Neural cell (in vitro differentiated cells): Measurements from ENCODE around the gene MDM1. TPM values are rescaled to one million over a fixed set of nuclear protein-coding genes. Genes with fewer than 3 reads are reported as not detected.

Experiments
- H2AFZ ChIP-seq: fragments of 200-600, 300-800 bp; sonication (generic), shearing (Covaris generic); 2 replicates; pipeline ENCODE4 v1.6.0; 2014; ENCODE audit warnings: low read depth, mild to moderate bottlenecking, antibody characterized with exemption, low read length, moderate library complexity
- H3F3A ChIP-seq: fragments of 200-600 bp; shearing (Covaris generic); 2 replicates; pipeline ENCODE4 v1.6.1; 2016; ENCODE audit warnings: mild to moderate bottlenecking, moderate library complexity, mixed read lengths, antibody characterized with exemption, low read length; ENCODE audit not compliant: insufficient read depth, poor library complexity, severe bottlenecking
- H3K27ac ChIP-seq: fragments of 200-600, 300-800 bp; sonication (generic), shearing (Covaris generic); 2 replicates; pipeline ENCODE4 v1.5.1; 2014; ENCODE audit warnings: mild to moderate bottlenecking, low read length, moderate library complexity
- H3K27me3 ChIP-seq: fragments of 300-800, 200-600 bp; sonication (generic), shearing (Covaris generic); 2 replicates; pipeline ENCODE4 v1.6.0; 2014; ENCODE audit warnings: mild to moderate bottlenecking, low read depth, low read length, moderate library complexity; ENCODE audit not compliant: insufficient read depth
- H3K36me3 ChIP-seq: fragments of 300-800, 200-600 bp; sonication (generic), shearing (Covaris generic); 2 replicates; pipeline ENCODE4 v1.5.1; 2014; ENCODE audit warnings: mild to moderate bottlenecking, antibody characterized with exemption, low read length, moderate library complexity; ENCODE audit not compliant: insufficient read depth
- H3K4me2 ChIP-seq: fragments of 300-800, 200-600 bp; sonication (generic), shearing (Covaris generic); 2 replicates; pipeline ENCODE4 v1.6.0; 2014; ENCODE audit warnings: mild to moderate bottlenecking, low read length
- H3K4me3 ChIP-seq: fragments of 300-800, 200-600 bp; sonication (generic), shearing (Covaris generic); 2 replicates; pipeline ENCODE4 v1.5.1; 2014; ENCODE audit warnings: mild to moderate bottlenecking, low read length, moderate library complexity
- H3K79me2 ChIP-seq: fragments of 200-600 bp; shearing (Covaris generic); replicated peaks from 2 replicates; pipeline ENCODE4 v1.6.0; 2014; ENCODE audit warnings: mild to moderate bottlenecking, low read length, moderate library complexity; ENCODE audit not compliant: insufficient read depth
- H3K9ac ChIP-seq: fragments of 300-800, 200-600 bp; sonication (generic), shearing (Covaris generic); 2 replicates; pipeline ENCODE4 v1.6.1; 2016; ENCODE audit warnings: mild to moderate bottlenecking, low read length, mixed read lengths
- H3K9me2 ChIP-seq: fragments of 200-600 bp; shearing (Covaris generic); 2 replicates; pipeline ENCODE4 v1.6.1; 2016; ENCODE audit warnings: mild to moderate bottlenecking, low read length, mixed read lengths; ENCODE audit not compliant: insufficient read depth
- H3K9me3 ChIP-seq: fragments of 200-600, 300-800 bp; sonication (generic), shearing (Covaris generic); 2 replicates; pipeline ENCODE4 v1.6.1; 2016; ENCODE audit warnings: mild to moderate bottlenecking, mixed run types, low read length, moderate library complexity, mixed read lengths
- H4K20me1 ChIP-seq: fragments of 200-600 bp; shearing (Covaris generic); 2 replicates; pipeline ENCODE4 v1.6.1; 2016; ENCODE audit warnings: mild to moderate bottlenecking, mixed run types; ENCODE audit not compliant: insufficient read depth
- EP300 ChIP-seq: fragments of 450-650 bp; conservative IDR thresholded peaks from 2 replicates; pipeline ENCODE4 v1.6.1; 2014; ENCODE audit warnings: antibody characterized with exemption, mild to moderate bottlenecking, moderate library complexity; ENCODE audit not compliant: poor library complexity, severe bottlenecking
- EZH2 ChIP-seq: fragments of 200-600, 300-800 bp; shearing (Covaris generic), sonication (generic); IDR thresholded peaks from 2 replicates; pipeline ENCODE4 v1.6.1; 2014; ENCODE audit warnings: antibody characterized with exemption, low read length, borderline replicate concordance, mild to moderate bottlenecking; ENCODE audit not compliant: insufficient read depth, poor library complexity, severe bottlenecking
- MXI1 ChIP-seq: fragments of 450-650 bp; conservative IDR thresholded peaks from 2 replicates; pipeline ENCODE4 v1.6.1; 2014; ENCODE audit warnings: antibody characterized with exemption, mild to moderate bottlenecking; ENCODE audit not compliant: poor library complexity, severe bottlenecking
- POLR2AphosphoS5 ChIP-seq: IDR thresholded peaks from 2 replicates; pipeline ENCODE4 v1.6.1; 2012
- RAD21 ChIP-seq: fragments of 450-650 bp; conservative IDR thresholded peaks from 2 replicates; pipeline ENCODE4 v1.6.1; 2014; ENCODE audit warnings: antibody characterized with exemption, mild to moderate bottlenecking, moderate library complexity
- REST ChIP-seq: IDR thresholded peaks from 2 replicates; pipeline ENCODE4 v1.6.1; 2012; ENCODE audit warnings: borderline replicate concordance
- SMC3 ChIP-seq: fragments of 450-650 bp; conservative IDR thresholded peaks from 2 replicates; pipeline ENCODE4 v1.6.1; 2014; ENCODE audit warnings: antibody characterized with exemption, mild to moderate bottlenecking, moderate library complexity; ENCODE audit not compliant: poor library complexity
- TAF1 ChIP-seq: IDR thresholded peaks from 2 replicates; pipeline ENCODE4 v1.6.1; 2012; ENCODE audit warnings: low read depth
- polyA plus RNA-seq: library from polyadenylated mRNA; depleted of rRNA; stranded (reverse); fragments of >200 nt; gene quantifications from 2 replicates; pipeline ENCODE4 v1.2.3, GENCODE V29; 2014
- TF ChIP-seq, protein P1 (sequence below): fragments of 450-650 bp; IDR thresholded peaks from 2 replicates; pipeline ENCODE4 v1.5.1; 2014; ENCODE audit warnings: antibody characterized with exemption, mild to moderate bottlenecking, moderate library complexity; ENCODE audit not compliant: poor library complexity, severe bottlenecking

The MDM1 gene
- polyA plus RNA-seq, 1 donor from 2014 or later, result 35.5 TPM

- TF ChIP-seq, protein P1, sequence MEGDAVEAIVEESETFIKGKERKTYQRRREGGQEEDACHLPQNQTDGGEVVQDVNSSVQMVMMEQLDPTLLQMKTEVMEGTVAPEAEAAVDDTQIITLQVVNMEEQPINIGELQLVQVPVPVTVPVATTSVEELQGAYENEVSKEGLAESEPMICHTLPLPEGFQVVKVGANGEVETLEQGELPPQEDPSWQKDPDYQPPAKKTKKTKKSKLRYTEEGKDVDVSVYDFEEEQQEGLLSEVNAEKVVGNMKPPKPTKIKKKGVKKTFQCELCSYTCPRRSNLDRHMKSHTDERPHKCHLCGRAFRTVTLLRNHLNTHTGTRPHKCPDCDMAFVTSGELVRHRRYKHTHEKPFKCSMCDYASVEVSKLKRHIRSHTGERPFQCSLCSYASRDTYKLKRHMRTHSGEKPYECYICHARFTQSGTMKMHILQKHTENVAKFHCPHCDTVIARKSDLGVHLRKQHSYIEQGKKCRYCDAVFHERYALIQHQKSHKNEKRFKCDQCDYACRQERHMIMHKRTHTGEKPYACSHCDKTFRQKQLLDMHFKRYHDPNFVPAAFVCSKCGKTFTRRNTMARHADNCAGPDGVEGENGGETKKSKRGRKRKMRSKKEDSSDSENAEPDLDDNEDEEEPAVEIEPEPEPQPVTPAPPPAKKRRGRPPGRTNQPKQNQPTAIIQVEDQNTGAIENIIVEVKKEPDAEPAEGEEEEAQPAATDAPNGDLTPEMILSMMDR, result no peak
- TF ChIP-seq POLR2AphosphoS5 (no peak), EP300 (no peak), MXI1 (no peak), REST (no peak), RAD21 (no peak), TAF1 (no peak), EZH2 (no peak), SMC3 (no peak)
- no peaks in the 10 kb centered on the region for H3K9me2 ChIP-seq
- no peaks in the 10 kb centered on the region for H3K9me3 ChIP-seq
- no peak overlapping the region for H3K4me2 ChIP-seq
- no peaks in the 10 kb centered on the region for H4K20me1 ChIP-seq
- no peak overlapping the region for H3K4me3 ChIP-seq
- no peaks in the 10 kb centered on the region for H3K79me2 ChIP-seq
- no peaks in the 10 kb centered on the region for H3K27me3 ChIP-seq
- no peak overlapping the region for H2AFZ ChIP-seq
- H3K27ac ChIP-seq, result no peak overlapping the region
- H3K36me3 ChIP-seq, result no peaks in the 10 kb centered on the region
- no peak overlapping the region for H3K9ac ChIP-seq
- no peaks in the 10 kb centered on the region for H3F3A ChIP-seq
Observed at GRCh38 chr12:68377881-68378280, 45.7 kb upstream of the MDM1 start.

DNA sequence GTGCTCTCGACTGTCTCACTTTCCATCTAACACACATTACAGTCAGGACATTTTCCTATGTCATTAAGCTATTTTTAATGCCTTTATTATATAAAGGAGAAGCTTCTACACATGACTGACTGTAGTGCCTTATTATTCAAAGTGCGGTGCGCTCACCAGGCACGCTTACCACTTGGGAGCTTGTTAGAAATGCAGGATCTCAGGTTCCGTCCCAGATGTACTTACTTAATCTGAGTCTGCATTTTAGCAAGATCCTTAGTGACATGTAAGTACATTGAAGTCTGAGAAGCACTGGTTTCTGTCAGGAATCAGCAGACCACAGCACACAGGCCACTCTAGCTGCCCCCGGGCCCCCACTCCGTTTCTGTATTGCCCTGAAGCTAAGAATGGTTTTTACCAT, 44.7 kb upstream of the MDM1 start:
- H3K4me2 ChIP-seq, result no peak overlapping the region
- H3K9me2 ChIP-seq, result no peaks in the 10 kb centered on the region
- no peaks in the 10 kb centered on the region for H3K9me3 ChIP-seq
- H3K36me3 ChIP-seq, result no peaks in the 10 kb centered on the region
- H3K27ac ChIP-seq, result peak overlapping the region; percentile 31
- H3F3A ChIP-seq, result no peaks in the 10 kb centered on the region
- no peaks in the 10 kb centered on the region for H3K27me3 ChIP-seq
- no peaks in the 10 kb centered on the region for H4K20me1 ChIP-seq
- no peaks in the 10 kb centered on the region for H3K79me2 ChIP-seq
- no peak overlapping the region for H3K4me3 ChIP-seq
- TF ChIP-seq, protein P1, result no peak
- TF ChIP-seq RAD21 (no peak), EP300 (no peak), EZH2 (no peak), SMC3 (no peak), TAF1 (no peak), POLR2AphosphoS5 (no peak), REST (no peak), MXI1 (no peak)
- no peak overlapping the region for H2AFZ ChIP-seq
- no peak overlapping the region for H3K9ac ChIP-seq
